GM12872 (cell line): ENCODE results near the gene ATG5.

Experiments
- TF ChIP-seq, protein P1 (sequence below): IDR thresholded peaks from 3 replicates; pipeline ENCODE4 v1.5.1; 2011; ENCODE audit warnings: low read depth, mild to moderate bottlenecking, low read length, moderate library complexity; ENCODE audit not compliant: insufficient read depth

Gene ATG5

DNA sequence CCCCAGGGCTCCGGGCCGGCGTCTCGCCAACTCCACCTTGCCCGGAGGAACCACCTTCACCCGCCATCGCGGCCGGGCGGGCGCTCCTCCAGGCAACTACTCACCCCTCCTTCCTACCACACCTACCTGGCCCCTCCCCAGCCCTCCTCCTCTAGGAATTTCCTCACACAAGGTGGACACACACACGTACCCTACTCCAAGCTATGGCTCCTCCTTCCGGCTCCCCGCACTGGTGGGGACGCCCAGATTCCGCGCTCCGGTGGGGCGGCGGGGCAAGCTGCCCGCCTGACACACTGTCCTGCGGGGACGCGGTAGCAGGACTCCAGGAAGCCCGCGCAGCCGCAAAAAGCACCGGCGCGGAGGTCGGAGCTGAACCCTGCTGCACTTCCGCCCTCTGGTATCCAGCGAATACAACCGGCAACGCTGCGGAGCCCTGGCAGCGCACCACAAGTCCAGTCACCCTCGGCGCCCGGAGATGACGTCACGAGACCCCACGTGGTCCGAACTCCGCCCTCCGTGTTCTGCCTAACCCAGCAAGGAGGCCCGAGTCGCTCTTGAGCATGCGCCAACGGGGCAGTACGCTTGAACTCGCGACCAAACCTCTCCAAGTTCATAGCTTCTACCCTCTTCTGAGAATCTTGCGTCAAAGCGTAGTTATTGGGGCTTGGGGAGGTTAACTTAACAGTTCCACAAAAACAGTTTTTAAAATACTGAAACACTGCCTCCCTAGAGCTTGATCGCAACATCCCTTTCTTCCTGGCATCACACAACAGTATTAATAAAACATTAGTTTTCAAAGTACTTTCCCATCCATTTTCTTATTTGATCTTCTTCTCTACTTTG, at the start of gene ATG5:
Gene ATG5 (minus strand): TSS at position 425 of the 843 bp plus-strand sequence. CDS start 9,552 bp downstream, outside the sequence.
- TF ChIP-seq, protein P1, sequence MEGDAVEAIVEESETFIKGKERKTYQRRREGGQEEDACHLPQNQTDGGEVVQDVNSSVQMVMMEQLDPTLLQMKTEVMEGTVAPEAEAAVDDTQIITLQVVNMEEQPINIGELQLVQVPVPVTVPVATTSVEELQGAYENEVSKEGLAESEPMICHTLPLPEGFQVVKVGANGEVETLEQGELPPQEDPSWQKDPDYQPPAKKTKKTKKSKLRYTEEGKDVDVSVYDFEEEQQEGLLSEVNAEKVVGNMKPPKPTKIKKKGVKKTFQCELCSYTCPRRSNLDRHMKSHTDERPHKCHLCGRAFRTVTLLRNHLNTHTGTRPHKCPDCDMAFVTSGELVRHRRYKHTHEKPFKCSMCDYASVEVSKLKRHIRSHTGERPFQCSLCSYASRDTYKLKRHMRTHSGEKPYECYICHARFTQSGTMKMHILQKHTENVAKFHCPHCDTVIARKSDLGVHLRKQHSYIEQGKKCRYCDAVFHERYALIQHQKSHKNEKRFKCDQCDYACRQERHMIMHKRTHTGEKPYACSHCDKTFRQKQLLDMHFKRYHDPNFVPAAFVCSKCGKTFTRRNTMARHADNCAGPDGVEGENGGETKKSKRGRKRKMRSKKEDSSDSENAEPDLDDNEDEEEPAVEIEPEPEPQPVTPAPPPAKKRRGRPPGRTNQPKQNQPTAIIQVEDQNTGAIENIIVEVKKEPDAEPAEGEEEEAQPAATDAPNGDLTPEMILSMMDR: no peak

DNA sequence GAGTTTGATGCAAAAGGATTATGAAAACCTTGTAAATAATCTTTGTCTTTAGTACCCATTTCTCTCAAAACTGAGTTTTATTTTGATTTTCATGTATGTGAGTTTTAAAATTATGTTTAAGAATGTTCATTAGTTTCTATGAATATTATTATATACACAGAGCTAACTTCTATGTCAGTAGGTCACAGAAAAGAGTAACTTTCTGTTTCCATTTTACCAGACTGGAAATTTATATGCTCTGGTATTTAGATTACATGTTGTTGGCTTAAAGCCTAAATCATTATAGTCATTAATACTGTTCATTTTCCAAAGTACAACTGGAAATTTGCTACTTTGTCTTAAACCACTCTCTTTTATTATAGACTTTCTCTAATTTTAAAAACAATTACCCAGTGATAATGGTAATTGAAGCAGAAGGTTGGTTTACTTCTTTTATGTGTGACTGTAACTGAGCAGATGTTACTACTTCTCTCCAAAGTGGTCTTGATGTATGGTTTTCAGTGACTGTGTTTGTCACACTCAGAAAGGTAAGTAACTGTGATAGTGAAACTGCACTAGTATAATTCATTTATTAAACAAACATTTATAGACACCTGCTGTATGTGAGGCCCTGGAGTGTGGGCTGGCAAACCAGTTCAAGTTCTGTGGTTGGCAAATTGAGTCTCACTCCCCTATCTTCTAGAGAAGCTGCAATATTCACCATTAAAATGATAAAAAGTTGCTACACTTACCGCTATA, 48.1 kb upstream of the ATG5 start:
- TF ChIP-seq, protein P1: no peak

DNA sequence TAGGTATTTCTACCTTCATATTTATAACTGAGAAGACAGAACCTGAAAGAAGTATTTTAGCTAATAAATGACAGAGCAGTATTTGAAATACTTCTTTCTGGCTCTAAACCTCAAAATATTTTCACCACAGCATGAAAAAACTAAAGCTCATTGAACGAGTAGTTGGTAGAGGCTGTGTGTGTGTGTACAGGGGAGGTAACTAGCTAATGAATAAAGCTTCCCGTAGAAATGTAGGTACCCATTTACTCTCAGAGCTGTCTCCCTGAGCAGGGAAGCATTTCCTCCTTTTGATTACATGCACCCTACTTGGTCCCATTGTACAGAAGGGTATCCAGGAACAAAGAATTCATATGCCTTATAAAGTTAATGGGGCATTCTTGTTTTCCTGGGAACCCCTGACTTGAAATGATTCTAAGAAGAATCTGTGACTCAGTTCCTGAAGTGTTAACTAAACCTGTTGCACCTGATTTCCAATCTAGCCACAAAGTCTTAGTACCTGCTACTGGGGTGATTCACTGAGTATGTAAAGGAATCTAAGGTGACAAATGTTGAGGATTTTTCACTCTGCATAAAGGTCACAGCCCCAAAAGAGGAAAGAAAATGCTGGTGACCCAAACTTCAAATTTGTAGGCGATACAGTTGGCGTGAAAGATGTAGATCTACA, 47.4 kb upstream of the ATG5 start:
- TF ChIP-seq, protein P1: no peak

DNA sequence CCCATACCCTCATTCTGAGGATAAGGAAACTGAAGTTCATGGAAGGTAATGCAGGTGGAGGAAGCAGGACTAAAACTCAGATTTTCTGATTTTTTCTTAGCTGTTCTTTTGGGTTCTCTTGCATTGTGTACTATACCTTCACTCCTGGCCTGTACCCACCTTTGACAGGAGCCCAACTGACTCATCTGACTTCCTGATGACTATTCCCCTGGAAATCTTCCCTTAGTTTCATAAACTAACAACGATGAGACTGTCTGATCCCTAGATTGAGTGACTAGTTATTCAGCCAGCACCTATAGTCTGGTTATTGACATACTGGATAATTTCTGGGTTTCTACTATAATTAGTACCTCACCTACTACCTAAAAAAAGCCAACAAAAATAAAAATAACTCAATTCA, 45.1 kb upstream of the ATG5 start:
- TF ChIP-seq, protein P1: no peak

DNA sequence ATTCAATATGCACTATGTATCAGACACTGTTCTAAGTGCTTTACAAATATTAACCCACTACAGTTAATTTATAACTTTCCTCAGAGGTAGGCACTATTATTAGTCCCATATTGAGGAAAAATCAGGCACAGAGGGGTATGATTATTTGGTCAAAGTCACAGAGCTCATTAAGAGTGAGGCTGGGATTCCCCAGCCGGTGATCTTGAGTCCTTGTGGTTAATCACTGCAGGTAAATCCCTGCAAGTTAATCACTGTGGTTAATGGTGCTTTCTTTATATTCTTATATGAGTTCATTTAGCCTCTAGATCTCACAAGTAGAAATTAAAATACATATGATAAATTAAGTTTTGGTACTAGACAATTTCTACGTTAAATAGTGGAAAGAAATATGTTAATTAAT, 44.2 kb upstream of the ATG5 start:
- TF ChIP-seq, protein P1: no peak

DNA sequence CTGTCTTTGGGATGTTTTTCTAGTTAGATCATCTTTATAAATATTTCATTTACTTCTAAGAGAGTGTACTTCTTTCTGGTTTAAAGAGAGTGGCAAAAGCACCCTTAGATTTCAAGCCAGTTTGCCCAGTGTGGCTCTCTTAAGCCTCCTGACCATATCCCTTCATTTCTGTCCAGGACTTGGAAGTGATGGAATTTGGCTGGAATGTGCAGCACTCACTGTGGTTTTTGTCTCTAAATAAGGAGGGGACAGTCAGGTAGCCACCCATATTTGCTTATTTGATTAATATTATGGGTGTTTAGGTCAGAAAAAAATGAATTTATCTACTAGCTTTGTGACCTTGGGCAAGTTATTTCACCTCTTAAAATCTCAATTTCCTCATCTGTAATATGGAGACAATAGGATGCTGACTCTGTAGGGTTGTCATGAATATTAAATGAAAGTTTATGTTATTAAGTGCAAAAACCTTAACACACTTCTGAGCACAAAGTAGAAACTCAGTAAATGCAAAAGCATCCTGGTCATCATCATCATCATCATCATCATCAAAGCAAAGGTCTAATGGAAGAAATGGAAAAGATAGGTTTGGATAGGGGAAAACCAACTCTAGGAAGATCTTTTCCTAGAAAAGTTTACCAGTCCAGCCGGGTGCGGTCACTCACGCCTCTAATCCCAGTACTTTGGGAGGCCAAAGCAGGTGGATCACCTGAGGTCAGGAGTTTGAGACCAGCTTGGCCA, 38.0 kb upstream of the ATG5 start:
- TF ChIP-seq, protein P1: no peak

DNA sequence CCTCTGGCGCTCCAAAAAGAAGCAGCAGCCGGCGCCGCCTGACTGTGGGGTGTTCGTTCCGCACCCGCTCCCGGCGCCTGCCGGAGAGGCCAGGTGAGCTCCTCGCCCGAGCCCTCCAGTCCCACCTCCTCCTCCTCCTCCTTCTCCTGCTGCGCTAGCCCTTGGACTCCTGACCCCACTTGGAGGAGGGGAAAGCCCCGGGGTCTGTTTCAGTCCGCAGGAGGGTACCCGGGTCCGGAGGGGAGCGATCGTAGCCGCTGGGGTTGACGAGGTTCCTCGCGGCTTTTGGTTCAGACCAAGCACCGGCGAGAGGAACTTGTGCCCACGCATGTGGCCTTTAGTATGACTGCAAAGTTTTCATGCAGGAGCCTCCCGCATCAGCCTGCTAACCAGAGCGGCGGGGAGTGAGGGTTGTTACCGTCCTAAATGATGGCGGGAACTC, 35.5 kb upstream of the ATG5 start:
- TF ChIP-seq, protein P1: no peak
